ENCODE results near the gene NUDT3. TPM values are rescaled to one million over a fixed set of nuclear protein-coding genes. Genes with fewer than 3 reads are reported as not detected.

The NUDT3 gene
- total and polyA plus RNA-seq, 2 experiments from 2014 or later: 8.1 to 11.5 TPM

DNA sequence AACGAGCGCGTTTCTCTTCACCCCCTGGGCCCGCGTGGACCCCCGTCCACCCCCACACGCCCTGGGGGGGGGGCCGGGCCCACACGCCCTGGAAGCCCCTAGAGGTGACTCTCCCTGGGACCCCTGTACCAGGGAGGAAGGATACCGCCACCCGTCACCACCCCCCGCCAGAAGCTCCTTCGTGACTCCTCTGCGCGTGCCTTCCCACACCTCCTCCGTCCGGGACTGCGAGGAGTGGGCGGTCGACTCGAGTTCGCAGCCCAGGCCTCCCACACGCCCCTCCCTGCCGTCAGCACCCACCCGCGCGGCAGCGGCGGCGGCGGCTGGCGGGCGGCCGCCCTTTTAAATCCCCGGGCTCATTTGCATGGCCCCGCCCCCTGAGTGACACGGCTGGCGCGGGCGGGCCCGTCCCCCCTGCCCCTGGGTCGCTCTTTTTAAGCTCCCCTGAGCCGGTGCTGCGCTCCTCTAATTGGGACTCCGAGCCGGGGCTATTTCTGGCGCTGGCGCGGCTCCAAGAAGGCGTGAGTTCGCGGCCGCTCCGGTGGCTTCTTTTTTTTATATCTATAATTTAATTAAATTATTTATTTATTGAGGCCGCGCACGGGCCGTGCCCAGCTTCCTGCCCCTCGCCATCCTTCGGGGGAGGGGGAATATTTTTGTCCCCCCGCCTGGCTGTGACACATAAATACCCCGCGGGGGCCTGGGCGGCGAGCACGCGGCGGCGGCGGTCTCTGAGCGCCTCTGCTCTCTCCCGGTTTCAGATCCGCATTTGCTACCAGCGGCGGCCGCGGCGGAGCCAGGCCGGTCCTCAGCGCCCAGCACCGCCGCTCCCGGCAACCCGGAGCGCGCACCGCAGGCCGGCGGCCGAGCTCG, 155.8 kb downstream of the NUDT3 start, which contains the start of gene HMGA1:
TSS of gene HMGA1 (plus strand) at position 431 of the 873 bp plus-strand sequence. CDS start 3,908 bp downstream, outside the sequence.
- H2AFZ ChIP-seq: peak within 1 kb of the TSS; percentile 73
- H3K27ac ChIP-seq: peak within 1 kb of the TSS; percentile 42
- H3K9me2 ChIP-seq (ENCODE audit: insufficient read depth): no peaks in the 10 kb centered on the region
- H3K9ac ChIP-seq: peak within 1 kb of the TSS; percentile 88
- H3K4me3 ChIP-seq: peak within 1 kb of the TSS; percentile 97
- peak; percentile 95 for DNase-seq
- H4K20me1 ChIP-seq (ENCODE audit: insufficient read depth): no peaks in the 10 kb centered on the region
- peaks cover 26% of the 10 kb centered on the region for H3K4me1 ChIP-seq (ENCODE audit: insufficient read depth)
- no peaks in the 10 kb centered on the region for H3K9me3 ChIP-seq (ENCODE audit: low read depth)
- H3K27me3 ChIP-seq (replicated peaks; ENCODE audit: insufficient read depth): no peaks in the 10 kb centered on the region
- peak within 1 kb of the TSS; percentile 96 for H3K4me2 ChIP-seq (ENCODE audit: unreplicated experiment)
- 0 out of 2 replicates have a peak, but pooled peaks cover 6% of the 10 kb centered on the region for H3K36me3 ChIP-seq (ENCODE audit: low read depth)
- peaks cover 41% of the 10 kb centered on the region for H3K79me2 ChIP-seq (ENCODE audit: insufficient read depth)
- H3F3A ChIP-seq (ENCODE audit: insufficient read depth): peaks cover 27% of the 10 kb centered on the region
- TF ChIP-seq EZH2 (IDR thresholded peaks at IDR 0.05; ENCODE audit: insufficient read depth, poor library complexity, severe bottlenecking): no peak
- TF ChIP-seq EZH2phosphoT487 (IDR thresholded peaks at IDR 0.05; ENCODE audit: insufficient read depth, low read depth): no peak
- WGBS, 2 experiments (ENCODE audit: low coverage in 1 of 2, low lambda C conversion rate in 2 of 2, missing lambda C conversion rate in 2 of 2): 1 to 2% methylated on average over 40 to 69 of the region's 91 CpGs
- in situ Hi-C loops (cut with MboI): no loop called here

DNA sequence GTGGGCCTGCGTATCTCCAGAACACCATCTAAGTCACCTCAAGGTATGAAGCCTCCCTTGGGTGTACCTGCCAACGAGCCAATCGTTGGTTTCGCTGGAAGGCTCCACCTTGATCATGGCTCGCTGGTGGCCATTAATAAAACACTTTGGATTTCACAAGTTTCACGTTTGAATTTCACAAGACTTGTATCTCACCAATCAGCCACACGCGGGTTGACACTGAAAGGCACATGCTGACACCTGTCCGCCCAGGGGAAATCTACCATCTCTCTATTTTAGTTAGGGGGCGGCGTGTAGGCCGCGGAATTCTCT, 156.4 kb downstream of the NUDT3 start:
- H3K27ac ChIP-seq: peak overlapping the region; percentile 42
- peak overlapping the region; percentile 72 for H3K9ac ChIP-seq
- peak; percentile 33 for DNase-seq
- H3K36me3 ChIP-seq (ENCODE audit: low read depth): 0 out of 2 replicates have a peak, but pooled peaks cover 2% of the 10 kb centered on the region
- peaks cover 25% of the 10 kb centered on the region for H3K4me1 ChIP-seq (ENCODE audit: insufficient read depth)
- no peaks in the 10 kb centered on the region for H3K9me3 ChIP-seq (ENCODE audit: low read depth)
- 53 to 57% methylated on average over 13 of the region's 13 CpGs for WGBS, 2 experiments (ENCODE audit: low coverage in 1 of 2, low lambda C conversion rate in 2 of 2, missing lambda C conversion rate in 2 of 2)
- no peaks in the 10 kb centered on the region for H3K9me2 ChIP-seq (ENCODE audit: insufficient read depth)
- H2AFZ ChIP-seq: peak overlapping the region; percentile 61
- H3K4me3 ChIP-seq: peak overlapping the region; percentile 76
- in situ Hi-C loops (cut with MboI): no loop called here
- H3K79me2 ChIP-seq (ENCODE audit: insufficient read depth): peaks cover 36% of the 10 kb centered on the region
- H3K4me2 ChIP-seq (ENCODE audit: unreplicated experiment): peak overlapping the region; percentile 50
- H3K27me3 ChIP-seq (replicated peaks; ENCODE audit: insufficient read depth): no peaks in the 10 kb centered on the region
- no peaks in the 10 kb centered on the region for H4K20me1 ChIP-seq (ENCODE audit: insufficient read depth)
- TF ChIP-seq EZH2phosphoT487 (IDR thresholded peaks at IDR 0.05; ENCODE audit: insufficient read depth, low read depth) (no peak), EZH2 (IDR thresholded peaks at IDR 0.05; ENCODE audit: insufficient read depth, poor library complexity, severe bottlenecking) (no peak)
- H3F3A ChIP-seq (ENCODE audit: insufficient read depth): peaks cover 25% of the 10 kb centered on the region

DNA sequence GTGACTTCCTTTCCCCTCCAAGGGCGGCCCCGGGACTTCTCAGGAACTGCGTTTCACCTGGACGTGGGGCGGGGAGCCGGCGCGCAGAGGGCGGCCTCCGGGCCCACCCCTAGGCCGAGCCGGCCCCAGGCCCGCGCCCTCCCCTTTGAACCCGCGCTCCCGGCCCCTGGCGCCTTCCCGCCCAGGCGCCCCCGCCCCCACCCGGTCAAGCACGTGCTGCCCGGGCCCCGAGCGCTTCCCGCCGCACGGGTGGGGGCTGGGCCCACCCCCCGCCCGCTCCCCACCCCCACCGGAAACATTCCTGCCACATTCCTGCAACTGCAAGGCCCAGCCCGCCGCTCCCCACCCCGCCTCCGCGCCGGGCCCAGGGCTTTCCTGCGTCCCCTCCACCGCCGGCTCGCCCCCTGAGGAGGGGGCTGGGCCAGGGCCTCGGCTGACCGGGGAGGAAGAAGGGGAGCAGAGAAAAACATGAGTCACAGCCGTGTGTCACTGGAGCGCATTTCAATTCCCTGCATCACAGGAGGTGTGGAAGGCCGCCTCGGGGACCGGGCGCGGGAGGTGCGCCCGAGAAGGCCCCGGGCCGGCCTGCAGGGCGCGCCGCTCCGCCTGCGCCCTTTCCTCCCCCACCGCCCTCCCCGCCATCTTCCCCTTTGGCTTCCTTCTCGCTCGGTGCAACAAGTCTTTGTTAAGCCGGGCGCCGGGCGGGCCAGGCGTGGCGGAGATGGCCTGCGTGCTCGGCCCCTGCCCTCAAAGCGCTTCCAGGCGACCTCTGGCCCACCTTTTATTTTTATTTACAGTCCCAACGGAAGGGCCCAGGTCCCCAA, 156.9 kb downstream of the NUDT3 start:
- in situ Hi-C loops (cut with MboI): no loop called here
- Histone ChIP-seq H3K79me2 (ENCODE audit: insufficient read depth) (peaks cover 31% of the 10 kb centered on the region), H3K9me2 (ENCODE audit: insufficient read depth) (no peaks in the 10 kb centered on the region), H3F3A (ENCODE audit: insufficient read depth) (peaks cover 24% of the 10 kb centered on the region), H3K9ac (peak overlapping the region; percentile 72), H3K36me3 (ENCODE audit: low read depth) (no peaks in the 10 kb centered on the region), H3K4me2 (ENCODE audit: unreplicated experiment) (peak overlapping the region; percentile 50), H4K20me1 (ENCODE audit: insufficient read depth) (no peaks in the 10 kb centered on the region), H3K27me3 (replicated peaks; ENCODE audit: insufficient read depth) (no peaks in the 10 kb centered on the region), H3K4me1 (ENCODE audit: insufficient read depth) (peaks cover 24% of the 10 kb centered on the region), H3K9me3 (ENCODE audit: low read depth) (no peaks in the 10 kb centered on the region), H2AFZ (peak overlapping the region; percentile 61), H3K4me3 (peak overlapping the region; percentile 76), H3K27ac (peak overlapping the region; percentile 42)
- WGBS, 2 experiments (ENCODE audit: low coverage in 1 of 2, low lambda C conversion rate in 2 of 2, missing lambda C conversion rate in 2 of 2): 26 to 27% methylated on average over 23 to 70 of the region's 75 CpGs
- no peak for TF ChIP-seq EZH2phosphoT487 (IDR thresholded peaks at IDR 0.05; ENCODE audit: insufficient read depth, low read depth)
- no peak for TF ChIP-seq EZH2 (IDR thresholded peaks at IDR 0.05; ENCODE audit: insufficient read depth, poor library complexity, severe bottlenecking)
- DNase-seq: peak; percentile 91

DNA sequence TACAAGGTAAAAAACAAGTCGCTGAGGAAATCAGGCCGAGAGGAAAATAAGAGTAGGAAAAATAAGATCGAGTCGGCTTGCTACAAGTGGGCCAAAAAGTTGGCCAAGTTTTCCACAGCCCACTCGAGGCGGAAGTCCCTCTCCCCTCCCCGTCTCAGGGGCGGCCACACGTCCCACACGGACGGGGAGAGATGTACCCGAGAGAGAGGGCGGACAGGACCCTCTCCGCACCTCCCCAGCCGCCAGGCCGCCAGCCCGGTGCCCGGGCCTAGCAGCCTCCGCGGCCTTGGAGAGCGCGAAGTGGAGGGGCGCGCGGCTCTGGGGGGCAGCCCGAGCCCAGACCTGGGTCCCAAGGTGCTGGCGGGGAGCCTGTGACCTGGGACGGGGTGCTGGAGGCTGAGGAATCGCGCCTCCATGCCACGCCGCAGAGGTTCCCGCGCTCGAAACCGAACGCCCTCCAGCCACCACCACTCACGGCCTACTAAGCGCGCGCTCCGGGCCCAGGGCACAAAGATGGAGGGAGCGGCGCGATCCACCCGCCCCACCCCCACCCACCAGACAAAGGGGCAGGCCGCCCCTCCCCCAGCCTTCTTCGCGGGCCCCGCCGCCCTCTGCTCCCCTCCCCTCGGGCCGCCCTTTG, 157.7 kb downstream of the NUDT3 start:
- H4K20me1 ChIP-seq (ENCODE audit: insufficient read depth): no peaks in the 10 kb centered on the region
- H2AFZ ChIP-seq: no peak overlapping the region
- 86 to 87% methylated on average over 22 to 53 of the region's 53 CpGs for whole genome bisulfite sequencing, 2 experiments (ENCODE audit: low coverage in 1 of 2, low lambda C conversion rate in 2 of 2, missing lambda C conversion rate in 2 of 2)
- no peak overlapping the region for H3K27ac ChIP-seq
- no peak for TF ChIP-seq EZH2phosphoT487 (IDR thresholded peaks at IDR 0.05; ENCODE audit: insufficient read depth, low read depth)
- no peak for TF ChIP-seq EZH2 (IDR thresholded peaks at IDR 0.05; ENCODE audit: insufficient read depth, poor library complexity, severe bottlenecking)
- no peak overlapping the region for H3K4me2 ChIP-seq (ENCODE audit: unreplicated experiment)
- no peaks in the 10 kb centered on the region for H3K9me3 ChIP-seq (ENCODE audit: low read depth)
- no peaks in the 10 kb centered on the region for H3K27me3 ChIP-seq (replicated peaks; ENCODE audit: insufficient read depth)
- in situ Hi-C loops (cut with MboI): no loop called here
- H3K4me1 ChIP-seq (ENCODE audit: insufficient read depth): peaks cover 21% of the 10 kb centered on the region
- no peaks in the 10 kb centered on the region for H3K36me3 ChIP-seq (ENCODE audit: low read depth)
- H3F3A ChIP-seq (ENCODE audit: insufficient read depth): peaks cover 24% of the 10 kb centered on the region; the same call in 1 of the 2 replicates
- H3K9me2 ChIP-seq (ENCODE audit: insufficient read depth): no peaks in the 10 kb centered on the region
- H3K9ac ChIP-seq: no peak overlapping the region
- peaks cover 23% of the 10 kb centered on the region for H3K79me2 ChIP-seq (ENCODE audit: insufficient read depth)
- DNase-seq: no peak
- H3K4me3 ChIP-seq: no peak overlapping the region
